Measurements from ENCODE around the gene AMT.

The AMT gene

GRCh38 chr3:49415931-49416601 is 6.2 kb downstream of the AMT start:
- H3K4me3 ChIP-seq (ENCODE audit: low read depth, low read length), result no peak overlapping the region
- no peak for DNase-seq
- no peak overlapping the region for H3K27ac ChIP-seq
- TF ChIP-seq, protein P1, sequence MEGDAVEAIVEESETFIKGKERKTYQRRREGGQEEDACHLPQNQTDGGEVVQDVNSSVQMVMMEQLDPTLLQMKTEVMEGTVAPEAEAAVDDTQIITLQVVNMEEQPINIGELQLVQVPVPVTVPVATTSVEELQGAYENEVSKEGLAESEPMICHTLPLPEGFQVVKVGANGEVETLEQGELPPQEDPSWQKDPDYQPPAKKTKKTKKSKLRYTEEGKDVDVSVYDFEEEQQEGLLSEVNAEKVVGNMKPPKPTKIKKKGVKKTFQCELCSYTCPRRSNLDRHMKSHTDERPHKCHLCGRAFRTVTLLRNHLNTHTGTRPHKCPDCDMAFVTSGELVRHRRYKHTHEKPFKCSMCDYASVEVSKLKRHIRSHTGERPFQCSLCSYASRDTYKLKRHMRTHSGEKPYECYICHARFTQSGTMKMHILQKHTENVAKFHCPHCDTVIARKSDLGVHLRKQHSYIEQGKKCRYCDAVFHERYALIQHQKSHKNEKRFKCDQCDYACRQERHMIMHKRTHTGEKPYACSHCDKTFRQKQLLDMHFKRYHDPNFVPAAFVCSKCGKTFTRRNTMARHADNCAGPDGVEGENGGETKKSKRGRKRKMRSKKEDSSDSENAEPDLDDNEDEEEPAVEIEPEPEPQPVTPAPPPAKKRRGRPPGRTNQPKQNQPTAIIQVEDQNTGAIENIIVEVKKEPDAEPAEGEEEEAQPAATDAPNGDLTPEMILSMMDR (IDR thresholded peaks at IDR 0.05; ENCODE audit: low read depth, low read length), result no peak
- no peaks in the 10 kb centered on the region for H3K9me3 ChIP-seq (ENCODE audit: severe bottlenecking)
- no peaks in the 10 kb centered on the region for H3K27me3 ChIP-seq (ENCODE audit: insufficient read depth, low read depth, severe bottlenecking)
- H3K36me3 ChIP-seq, result peaks cover 33% of the 10 kb centered on the region

GRCh38 chr3:49414753-49415152 is 7.5 kb downstream of the AMT start:
- DNase-seq, result no peak
- TF ChIP-seq, protein P1 (IDR thresholded peaks at IDR 0.05; ENCODE audit: low read depth, low read length), result no peak
- Histone ChIP-seq H3K4me3 (ENCODE audit: low read depth, low read length) (no peak overlapping the region), H3K36me3 (peaks cover 32% of the 10 kb centered on the region), H3K9me3 (ENCODE audit: severe bottlenecking) (no peaks in the 10 kb centered on the region), H3K27me3 (ENCODE audit: insufficient read depth, low read depth, severe bottlenecking) (no peaks in the 10 kb centered on the region), H3K27ac (0 out of 2 replicates have a peak overlapping the region, but pooled peaks have one; percentile 7)

DNA sequence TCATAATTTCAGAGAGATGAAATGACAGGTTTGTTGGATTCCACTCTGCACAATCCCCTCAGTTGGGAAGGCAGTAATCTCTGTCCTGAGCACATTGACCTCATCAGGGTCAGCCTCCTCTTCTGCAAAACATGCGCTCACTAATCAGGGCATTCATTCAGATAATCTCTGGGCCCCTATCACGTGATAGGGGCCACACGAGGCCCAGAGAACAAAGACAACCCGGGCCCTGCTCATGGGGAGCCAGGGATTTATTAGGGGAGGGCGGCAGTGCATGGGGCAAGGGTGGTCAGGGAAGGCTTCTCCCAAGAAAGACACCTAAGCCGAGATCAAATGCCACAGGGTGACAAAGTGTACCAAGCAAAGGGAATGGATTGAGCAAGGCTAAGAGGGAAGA is 8.9 kb downstream of the AMT start:
- H3K27ac ChIP-seq, result peak overlapping the region; percentile 94
- peak overlapping the region; percentile 82 for H3K4me3 ChIP-seq (ENCODE audit: low read depth, low read length)
- TF ChIP-seq, protein P1 (IDR thresholded peaks at IDR 0.05; ENCODE audit: low read depth, low read length), result no peak
- H3K9me3 ChIP-seq (ENCODE audit: severe bottlenecking), result no peaks in the 10 kb centered on the region
- no peaks in the 10 kb centered on the region for H3K27me3 ChIP-seq (ENCODE audit: insufficient read depth, low read depth, severe bottlenecking)
- H3K36me3 ChIP-seq, result peaks cover 30% of the 10 kb centered on the region
- peak; percentile 78 for DNase-seq

DNA sequence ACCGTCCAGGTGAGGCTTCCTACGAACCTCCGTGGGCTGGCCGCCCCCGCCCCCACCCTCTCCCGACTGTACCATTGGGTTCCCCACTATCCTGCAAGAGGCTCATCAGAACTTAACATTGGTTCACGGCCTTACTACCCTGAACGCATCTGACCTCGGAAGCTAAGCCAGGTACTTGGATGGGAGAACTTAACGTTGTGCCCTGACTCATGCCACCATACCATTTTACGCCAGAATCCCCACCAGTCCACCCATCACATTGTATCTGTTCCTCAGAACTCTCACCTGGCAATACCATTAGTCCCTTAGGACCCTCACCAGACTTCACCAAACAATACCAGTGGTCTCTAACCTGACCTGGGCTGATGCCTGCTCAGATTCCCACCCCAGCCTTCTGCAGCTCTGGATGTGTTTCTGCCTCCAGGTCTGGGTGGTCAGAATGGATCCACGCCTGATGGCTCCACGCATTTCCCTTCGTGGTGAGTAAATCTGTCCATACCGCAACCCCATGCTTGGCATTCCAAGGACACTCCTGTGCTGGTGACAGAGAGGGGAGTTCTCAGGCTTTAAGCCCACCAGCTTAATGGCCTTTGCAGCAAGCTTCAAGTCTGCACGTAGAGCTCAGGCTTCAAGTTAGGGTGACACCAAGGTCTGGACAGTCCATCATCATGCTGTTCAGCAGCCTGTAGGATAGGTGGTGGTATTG is 9.5 kb downstream of the AMT start:
- TF ChIP-seq, protein P1 (IDR thresholded peaks at IDR 0.05; ENCODE audit: low read depth, low read length), result no peak
- H3K4me3 ChIP-seq (ENCODE audit: low read depth, low read length), result peak overlapping the region; percentile 82
- peaks cover 30% of the 10 kb centered on the region for H3K36me3 ChIP-seq
- no peak for DNase-seq
- peak overlapping the region; percentile 94 for H3K27ac ChIP-seq
- no peaks in the 10 kb centered on the region for H3K27me3 ChIP-seq (ENCODE audit: insufficient read depth, low read depth, severe bottlenecking)
- no peaks in the 10 kb centered on the region for H3K9me3 ChIP-seq (ENCODE audit: severe bottlenecking)

- DNase-seq, result peak; percentile 99
- Histone ChIP-seq H3K27me3 (ENCODE audit: insufficient read depth, low read depth, severe bottlenecking) (no peaks in the 10 kb centered on the region), H3K4me3 (ENCODE audit: low read depth, low read length) (peak within 1 kb of the TSS; percentile 97), H3K9me3 (ENCODE audit: severe bottlenecking) (no peaks in the 10 kb centered on the region), H3K27ac (peak within 1 kb of the TSS; percentile 94), H3K36me3 (peaks cover 26% of the 10 kb centered on the region)
- TF ChIP-seq, protein P1 (IDR thresholded peaks at IDR 0.05; ENCODE audit: low read depth, low read length), result no peak
These were observed 10.2 kb downstream of the AMT start, which contains the start of the genes RHOA and TCTA for GRCh38 chr3:49411968-49412631. Gene RHOA, minus strand, starts transcription at chr3:49411976. Its CDS starts 36,387 bp downstream, at chr3:49375589. Gene TCTA, plus strand, starts transcription at chr3:49412423. Its CDS starts 4 bp downstream, at chr3:49412427.

Data from WERI-Rb-1 (cell line).